Measurements from ENCODE around the gene CYP1A1. TPM values are rescaled to one million over a fixed set of nuclear protein-coding genes. Genes with fewer than 3 reads are reported as not detected.
A peak's percentile ranks its signal among the peaks of the same experiment; 100 is the strongest.

Gene CYP1A1
- total RNA-seq, 1 donor, result 0.36 TPM

DNA sequence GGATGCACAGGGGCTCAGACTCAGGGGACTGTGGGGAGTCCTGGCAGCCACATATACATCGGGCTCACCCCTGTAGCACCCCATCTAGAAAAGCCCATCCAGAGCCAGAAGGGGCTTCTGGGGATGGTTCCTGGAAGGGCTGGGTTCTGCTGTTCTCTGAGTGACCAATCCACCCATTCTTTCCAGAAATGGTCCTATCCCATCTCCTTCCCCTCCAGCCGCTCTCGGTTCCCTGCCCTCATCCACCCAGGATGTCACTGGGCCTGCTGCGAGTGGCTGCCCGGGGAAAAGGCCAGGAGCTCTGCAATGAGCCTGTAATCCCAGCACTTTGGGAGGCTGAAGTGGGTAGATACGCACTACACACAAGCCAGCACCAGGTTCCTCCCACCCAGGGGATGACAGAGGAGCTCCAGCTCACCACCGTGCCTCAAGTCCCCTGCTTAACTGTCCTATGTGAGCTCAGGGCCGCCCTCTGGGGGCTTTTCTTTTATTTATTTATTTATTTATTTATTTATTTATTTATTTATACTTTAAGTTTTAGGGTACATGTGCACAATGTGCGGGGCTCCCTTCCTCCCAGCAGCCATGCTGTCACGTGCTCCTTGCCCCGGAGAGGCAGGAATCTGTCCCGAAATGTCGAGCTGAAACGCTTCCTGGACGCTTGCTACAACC, 42.9 kb upstream of the CYP1A1 start:
- Histone ChIP-seq H3K27ac (ENCODE audit: low read depth, low read length) (no peak overlapping the region), H3K9me3 (ENCODE audit: low read depth, low read length) (no peaks in the 10 kb centered on the region), H3K4me2 (ENCODE audit: insufficient read depth, low read length) (peak overlapping the region; percentile 81), H3K4me3 (ENCODE audit: insufficient read depth, low read length) (peak overlapping the region; percentile 60), H3K36me3 (ENCODE audit: insufficient read depth, low read length) (no peaks in the 10 kb centered on the region), H3K4me1 (ENCODE audit: insufficient read depth, low read length) (no peaks in the 10 kb centered on the region), H4K20me1 (ENCODE audit: insufficient read depth, low read length) (no peaks in the 10 kb centered on the region), H2AFZ (ENCODE audit: low read length) (peak overlapping the region; percentile 77), H3K79me2 (ENCODE audit: insufficient read depth, low read length) (no peaks in the 10 kb centered on the region), H3K27me3 (ENCODE audit: insufficient read depth, low read length) (peaks cover 8% of the 10 kb centered on the region)
- peak; percentile 60 for DNase-seq (ENCODE audit: insufficient read length, low spot score, missing footprints)
- TF ChIP-seq, protein P1, sequence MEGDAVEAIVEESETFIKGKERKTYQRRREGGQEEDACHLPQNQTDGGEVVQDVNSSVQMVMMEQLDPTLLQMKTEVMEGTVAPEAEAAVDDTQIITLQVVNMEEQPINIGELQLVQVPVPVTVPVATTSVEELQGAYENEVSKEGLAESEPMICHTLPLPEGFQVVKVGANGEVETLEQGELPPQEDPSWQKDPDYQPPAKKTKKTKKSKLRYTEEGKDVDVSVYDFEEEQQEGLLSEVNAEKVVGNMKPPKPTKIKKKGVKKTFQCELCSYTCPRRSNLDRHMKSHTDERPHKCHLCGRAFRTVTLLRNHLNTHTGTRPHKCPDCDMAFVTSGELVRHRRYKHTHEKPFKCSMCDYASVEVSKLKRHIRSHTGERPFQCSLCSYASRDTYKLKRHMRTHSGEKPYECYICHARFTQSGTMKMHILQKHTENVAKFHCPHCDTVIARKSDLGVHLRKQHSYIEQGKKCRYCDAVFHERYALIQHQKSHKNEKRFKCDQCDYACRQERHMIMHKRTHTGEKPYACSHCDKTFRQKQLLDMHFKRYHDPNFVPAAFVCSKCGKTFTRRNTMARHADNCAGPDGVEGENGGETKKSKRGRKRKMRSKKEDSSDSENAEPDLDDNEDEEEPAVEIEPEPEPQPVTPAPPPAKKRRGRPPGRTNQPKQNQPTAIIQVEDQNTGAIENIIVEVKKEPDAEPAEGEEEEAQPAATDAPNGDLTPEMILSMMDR (IDR thresholded peaks at IDR 0.05; ENCODE audit: extremely low read depth, low read depth, low read length), result no peak

DNA sequence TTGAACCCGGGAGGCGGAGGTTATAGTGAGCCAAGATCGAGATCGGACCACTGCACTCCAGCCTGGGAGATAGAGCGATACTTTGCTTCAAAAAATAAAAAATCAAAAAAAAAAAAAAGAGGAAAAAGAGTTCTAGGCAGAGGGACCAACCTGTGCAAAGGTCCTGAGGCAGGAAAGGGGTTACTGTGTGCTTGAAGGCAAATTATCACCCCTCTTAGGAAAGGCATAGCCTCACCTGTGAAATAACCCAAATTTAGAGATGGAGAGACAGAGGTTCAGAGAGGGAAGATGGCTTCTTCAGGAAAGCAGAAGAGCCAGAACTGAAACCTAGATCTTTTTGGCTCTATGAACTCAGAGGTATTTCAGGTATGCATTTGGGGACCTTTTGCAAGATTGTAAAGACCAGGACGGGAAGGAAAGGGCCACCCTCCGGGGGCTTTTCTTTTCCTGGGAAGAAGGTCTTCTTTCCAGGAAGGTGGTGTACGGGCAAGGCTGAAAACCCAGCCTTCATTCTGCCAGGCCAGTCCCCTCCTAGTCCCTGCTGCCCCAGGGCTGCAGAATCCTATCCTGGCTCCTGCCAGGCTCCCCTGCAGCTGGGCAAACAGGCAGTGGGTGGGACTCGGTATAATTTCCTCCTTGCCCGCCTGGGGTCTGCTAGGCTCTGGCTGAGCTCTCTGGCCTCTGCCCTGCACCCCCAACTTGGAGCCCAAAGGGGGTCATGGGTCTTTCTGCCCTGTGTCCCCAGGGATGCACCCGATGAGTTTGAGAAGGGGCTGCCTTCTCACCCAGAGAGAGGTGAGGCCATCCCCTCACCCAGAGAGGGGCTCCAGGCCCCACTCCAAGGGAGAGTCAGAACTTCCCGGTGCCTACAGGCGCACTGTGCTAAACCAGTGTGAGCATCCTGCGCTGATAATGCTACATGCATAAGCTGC, 42.1 kb upstream of the CYP1A1 start:
- H3K27ac ChIP-seq (ENCODE audit: low read depth, low read length), result no peak overlapping the region
- H3K4me1 ChIP-seq (ENCODE audit: insufficient read depth, low read length), result no peaks in the 10 kb centered on the region
- peak; percentile 34 for DNase-seq (ENCODE audit: insufficient read length, low spot score, missing footprints)
- H3K36me3 ChIP-seq (ENCODE audit: insufficient read depth, low read length), result no peaks in the 10 kb centered on the region
- no peaks in the 10 kb centered on the region for H3K9me3 ChIP-seq (ENCODE audit: low read depth, low read length)
- TF ChIP-seq, protein P1 (IDR thresholded peaks at IDR 0.05; ENCODE audit: extremely low read depth, low read depth, low read length), result no peak
- no peaks in the 10 kb centered on the region for H3K79me2 ChIP-seq (ENCODE audit: insufficient read depth, low read length)
- H2AFZ ChIP-seq (ENCODE audit: low read length), result no peak overlapping the region
- H4K20me1 ChIP-seq (ENCODE audit: insufficient read depth, low read length), result no peaks in the 10 kb centered on the region
- peaks cover 8% of the 10 kb centered on the region for H3K27me3 ChIP-seq (ENCODE audit: insufficient read depth, low read length)
- H3K4me3 ChIP-seq (ENCODE audit: insufficient read depth, low read length), result no peak overlapping the region
- H3K4me2 ChIP-seq (ENCODE audit: insufficient read depth, low read length), result no peak overlapping the region

DNA sequence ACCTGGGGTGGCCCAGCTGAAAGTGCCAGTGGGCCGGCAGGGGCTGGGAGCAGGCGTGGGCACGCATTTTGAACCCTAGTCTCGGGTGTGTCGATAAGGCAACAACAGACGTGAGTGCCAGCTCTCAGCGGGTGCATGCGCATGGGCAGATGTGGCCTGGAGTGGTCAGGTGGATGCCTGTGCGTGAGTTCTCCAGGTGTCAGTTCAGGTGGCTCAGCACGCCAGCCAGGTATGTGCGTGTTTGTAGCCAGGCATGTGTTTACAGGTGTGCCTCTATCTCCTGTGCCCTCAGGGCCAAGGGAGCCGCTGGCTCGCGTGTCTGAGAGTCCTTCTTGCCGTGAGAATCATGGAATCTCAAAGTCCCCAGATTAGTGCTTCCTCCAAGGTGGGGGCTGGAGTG, 38.1 kb upstream of the CYP1A1 start:
- Histone ChIP-seq H3K4me2 (ENCODE audit: insufficient read depth, low read length) (no peak overlapping the region), H3K27ac (ENCODE audit: low read depth, low read length) (no peak overlapping the region), H3K79me2 (ENCODE audit: insufficient read depth, low read length) (no peaks in the 10 kb centered on the region), H3K27me3 (ENCODE audit: insufficient read depth, low read length) (peaks cover 8% of the 10 kb centered on the region), H3K4me1 (ENCODE audit: insufficient read depth, low read length) (no peaks in the 10 kb centered on the region), H3K36me3 (ENCODE audit: insufficient read depth, low read length) (no peaks in the 10 kb centered on the region), H4K20me1 (ENCODE audit: insufficient read depth, low read length) (no peaks in the 10 kb centered on the region), H3K4me3 (ENCODE audit: insufficient read depth, low read length) (no peak overlapping the region), H2AFZ (ENCODE audit: low read length) (no peak overlapping the region), H3K9me3 (ENCODE audit: low read depth, low read length) (no peaks in the 10 kb centered on the region)
- no peak for DNase-seq (ENCODE audit: insufficient read length, low spot score, missing footprints)
- TF ChIP-seq, protein P1 (IDR thresholded peaks at IDR 0.05; ENCODE audit: extremely low read depth, low read depth, low read length), result no peak

DNA sequence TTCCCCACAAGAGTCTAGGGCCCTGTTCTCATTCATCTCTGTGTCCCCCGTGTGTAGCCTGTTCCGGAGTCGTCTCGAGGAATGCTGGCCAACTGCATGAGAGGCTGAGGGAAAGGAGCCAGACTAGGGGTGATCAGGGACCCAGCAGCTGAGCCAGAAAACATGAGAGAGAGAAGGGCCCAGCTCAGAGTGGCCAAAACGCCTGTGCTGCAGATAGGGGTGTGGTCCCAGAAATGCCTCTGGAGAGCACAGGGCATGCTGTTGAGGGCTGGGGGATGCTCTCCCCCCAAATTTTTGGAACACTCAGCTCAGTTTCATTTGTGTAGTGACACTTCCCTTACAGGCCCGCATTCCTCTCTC, 37.4 kb upstream of the CYP1A1 start:
- no peaks in the 10 kb centered on the region for H3K36me3 ChIP-seq (ENCODE audit: insufficient read depth, low read length)
- peak; percentile 22 for DNase-seq (ENCODE audit: insufficient read length, low spot score, missing footprints)
- H3K27me3 ChIP-seq (ENCODE audit: insufficient read depth, low read length), result peaks cover 8% of the 10 kb centered on the region
- H3K4me3 ChIP-seq (ENCODE audit: insufficient read depth, low read length), result no peak overlapping the region
- H3K4me1 ChIP-seq (ENCODE audit: insufficient read depth, low read length), result no peaks in the 10 kb centered on the region
- H3K4me2 ChIP-seq (ENCODE audit: insufficient read depth, low read length), result no peak overlapping the region
- TF ChIP-seq, protein P1 (IDR thresholded peaks at IDR 0.05; ENCODE audit: extremely low read depth, low read depth, low read length), result no peak
- H2AFZ ChIP-seq (ENCODE audit: low read length), result no peak overlapping the region
- no peak overlapping the region for H3K27ac ChIP-seq (ENCODE audit: low read depth, low read length)
- no peaks in the 10 kb centered on the region for H3K79me2 ChIP-seq (ENCODE audit: insufficient read depth, low read length)
- no peaks in the 10 kb centered on the region for H3K9me3 ChIP-seq (ENCODE audit: low read depth, low read length)
- no peaks in the 10 kb centered on the region for H4K20me1 ChIP-seq (ENCODE audit: insufficient read depth, low read length)
